ENCODE measurements around the gene KCND1.

KCND1 gene

GRCh38 chrX:48937054-48937907, 34.4 kb downstream of the KCND1 start:
- DNase-seq = peak; percentile 95 to 96

DNA sequence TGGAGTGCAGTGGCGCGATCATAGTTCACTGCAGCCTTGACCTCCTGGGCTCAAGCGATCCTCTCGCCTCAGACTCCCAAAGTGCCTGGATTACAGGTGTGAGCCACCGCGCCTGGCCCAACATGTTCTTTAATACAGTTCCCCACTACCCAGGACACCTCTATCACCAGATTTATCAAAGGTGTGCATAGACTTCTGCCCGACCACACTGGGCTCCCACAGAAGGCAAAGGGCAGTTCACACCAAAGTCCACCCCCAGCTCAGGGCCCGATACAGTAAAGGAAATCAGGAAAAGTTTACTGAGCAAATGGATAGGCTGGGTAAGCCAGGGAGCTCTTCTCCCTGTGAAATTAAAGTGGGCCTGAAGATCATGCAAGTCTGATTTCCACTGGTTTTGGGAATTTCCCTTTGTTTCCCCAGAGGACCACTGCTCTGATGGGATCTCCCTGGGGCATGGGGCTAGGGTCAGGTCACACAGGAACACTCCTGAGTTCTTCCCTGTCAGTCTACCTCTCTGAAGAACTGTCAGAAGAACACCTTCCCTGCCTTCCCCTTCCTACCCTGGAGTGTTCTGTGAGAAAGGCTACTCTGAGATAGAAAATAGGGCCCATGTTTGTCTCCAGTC, 35.1 kb downstream of the KCND1 start:
- DNase-seq = no peak

DNA sequence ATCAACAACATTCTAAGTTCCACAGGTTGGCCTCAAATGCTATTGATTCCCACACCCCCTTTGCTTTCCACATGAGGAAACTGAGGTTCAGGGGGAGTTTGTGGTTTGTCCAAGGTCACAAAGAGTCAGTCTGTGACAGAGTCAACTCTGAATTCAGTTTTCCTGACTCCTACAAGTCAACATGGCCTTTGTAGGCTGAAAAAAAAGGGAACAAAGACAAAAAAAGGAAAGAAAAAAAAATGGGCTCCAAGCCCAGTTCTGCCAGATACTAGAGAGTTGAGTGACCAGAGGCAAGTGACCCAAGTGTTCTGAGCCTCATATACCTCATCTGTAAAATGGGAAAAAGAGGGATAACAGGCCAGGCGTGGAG, 36.4 kb downstream of the KCND1 start:
- DNase-seq = no peak

DNA sequence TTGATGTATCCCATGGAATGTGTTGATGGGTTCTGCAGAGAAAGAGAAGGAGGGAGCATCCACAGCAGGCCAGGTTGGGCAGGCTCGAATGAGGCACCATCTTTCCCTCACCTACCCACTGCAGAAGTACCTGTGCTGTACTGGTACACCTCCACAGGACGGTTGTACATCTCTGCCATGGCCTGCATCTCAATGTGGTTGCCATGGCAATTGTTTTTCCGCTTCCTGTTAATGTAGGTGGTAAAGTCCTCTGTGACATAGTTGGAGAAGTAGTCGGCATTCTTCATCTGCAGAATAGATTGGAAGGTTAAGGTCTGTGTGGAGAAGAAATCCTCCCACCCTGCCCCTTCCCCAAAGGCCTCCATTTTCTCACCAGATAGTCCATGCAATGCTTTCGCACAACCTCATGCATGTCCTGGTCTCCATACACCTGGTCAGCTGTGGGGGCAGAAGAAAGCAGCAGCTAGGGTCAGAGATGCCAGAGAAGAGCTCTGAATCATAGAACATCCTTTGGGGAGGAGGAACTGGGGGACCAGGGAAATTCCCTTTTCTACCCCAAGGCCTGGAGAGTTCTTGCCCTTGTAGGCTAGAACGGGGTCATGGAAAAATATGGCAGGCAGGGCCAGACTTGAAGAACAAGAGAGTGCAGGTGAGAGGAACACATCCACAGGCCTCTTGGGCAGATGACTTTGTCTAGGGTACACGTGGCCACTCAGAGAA, 36.9 kb downstream of the KCND1 start:
- peak; percentile 69 to 81 for DNase-seq

DNA sequence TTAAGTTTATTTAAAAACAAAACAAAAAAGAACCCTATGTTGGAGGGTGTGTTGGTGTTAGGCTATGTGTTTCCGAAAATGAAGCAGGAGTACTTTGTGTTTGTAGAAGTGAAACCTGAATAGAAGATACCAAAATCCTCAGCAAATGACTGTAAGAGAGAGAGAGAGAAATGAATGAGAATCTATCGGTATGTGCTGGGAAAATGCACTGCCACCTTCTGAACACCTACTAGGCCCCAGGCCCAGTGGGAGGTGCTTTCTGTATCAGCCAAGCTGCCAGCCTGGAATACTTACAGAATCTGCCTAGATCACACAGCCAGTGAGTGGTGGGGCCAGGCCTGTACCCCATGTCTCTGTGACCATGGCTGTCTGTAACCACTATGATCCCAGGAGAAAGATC, 37.9 kb downstream of the KCND1 start:
- DNase-seq = no peak

- no peak for DNase-seq
Measured at GRCh38 chrX:48927736-48928382, 43.8 kb downstream of the KCND1 start.

- DNase-seq = no peak
Measured at GRCh38 chrX:48927123-48927522, 44.5 kb downstream of the KCND1 start.

GRCh38 chrX:48924270-48924669, 47.4 kb downstream of the KCND1 start:
- no peak for DNase-seq

DNA sequence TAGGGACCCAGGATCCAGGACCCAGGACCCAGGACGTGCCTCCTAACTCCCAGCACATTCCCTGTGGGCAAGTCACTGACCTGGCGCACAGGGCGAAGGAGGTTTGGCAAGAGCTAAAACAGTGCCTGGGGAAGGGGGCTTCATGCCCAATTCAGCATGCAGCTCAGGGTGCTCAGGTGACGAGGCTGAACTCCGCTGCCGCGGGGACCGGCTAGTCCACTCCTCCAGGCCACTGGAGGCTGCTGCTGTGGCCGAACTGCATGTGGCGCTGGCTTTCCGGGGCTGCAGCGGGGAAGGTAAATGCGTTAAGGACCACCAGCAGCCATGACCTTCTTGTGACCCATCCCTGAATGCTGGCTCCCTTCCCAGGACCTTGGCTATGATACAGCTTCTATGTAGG, 47.9 kb downstream of the KCND1 start:
- DNase-seq = no peak

- no peak for DNase-seq
Measured at GRCh38 chrX:48920718-48921104, 50.9 kb downstream of the KCND1 start.

DNA sequence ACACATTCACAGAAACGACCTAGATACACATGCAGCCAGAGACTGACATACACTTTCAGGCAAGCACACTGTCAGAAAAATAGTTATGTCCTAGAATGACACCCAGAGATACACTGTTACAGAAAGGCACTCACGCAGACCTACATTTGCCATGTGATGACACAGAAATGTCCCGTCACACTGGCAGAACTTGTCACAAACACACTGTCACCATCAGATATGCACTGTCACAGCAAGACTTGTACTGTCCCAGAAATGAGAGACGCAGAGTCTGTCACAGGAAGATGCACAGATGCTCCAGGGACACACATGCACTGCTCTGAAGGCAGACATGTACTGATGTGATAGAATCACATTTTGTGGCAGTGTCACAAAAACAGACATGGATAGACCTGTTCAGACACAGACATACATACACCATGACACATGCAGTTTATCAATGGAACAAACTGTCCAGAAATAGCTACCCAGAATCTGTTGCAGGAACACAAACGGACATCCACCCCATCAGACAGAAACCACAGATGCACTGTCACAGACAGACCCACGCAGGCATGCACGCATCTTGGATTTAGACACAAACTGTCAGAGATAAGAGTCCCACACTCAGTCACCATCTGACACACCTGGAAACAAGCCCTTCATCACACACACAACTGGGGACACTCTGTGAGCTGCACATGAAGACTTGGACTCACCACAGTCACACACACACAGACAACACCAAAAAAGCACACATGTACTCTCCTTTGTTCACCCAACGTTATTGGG, 51.5 kb downstream of the KCND1 start:
- DNase-seq = peak; percentile 47 to 68

DNA sequence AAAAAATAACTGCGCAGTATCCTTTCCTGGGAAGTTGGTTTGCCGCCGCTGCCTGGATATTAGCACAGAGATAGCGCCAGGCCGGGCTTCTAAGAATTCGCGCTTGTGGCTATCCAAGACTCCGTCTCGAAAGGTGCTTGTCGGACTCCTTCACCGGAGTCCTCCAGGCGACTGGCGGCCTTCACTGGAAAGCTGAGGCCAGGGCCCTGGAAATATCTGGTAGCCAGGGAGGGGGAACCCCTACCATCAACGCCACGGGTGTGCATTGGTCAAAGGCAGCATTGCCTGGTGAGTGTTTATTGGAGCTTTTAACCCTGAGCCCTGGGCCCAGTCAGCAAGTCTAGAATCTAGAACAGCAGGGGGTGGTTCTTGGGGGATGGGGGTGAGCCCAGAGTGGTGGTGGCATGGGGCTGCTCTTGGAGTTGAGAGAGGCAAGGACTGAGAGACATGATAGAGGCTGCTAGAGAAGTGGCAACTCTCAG, 52.2 kb downstream of the KCND1 start:
- DNase-seq = no peak

DNA sequence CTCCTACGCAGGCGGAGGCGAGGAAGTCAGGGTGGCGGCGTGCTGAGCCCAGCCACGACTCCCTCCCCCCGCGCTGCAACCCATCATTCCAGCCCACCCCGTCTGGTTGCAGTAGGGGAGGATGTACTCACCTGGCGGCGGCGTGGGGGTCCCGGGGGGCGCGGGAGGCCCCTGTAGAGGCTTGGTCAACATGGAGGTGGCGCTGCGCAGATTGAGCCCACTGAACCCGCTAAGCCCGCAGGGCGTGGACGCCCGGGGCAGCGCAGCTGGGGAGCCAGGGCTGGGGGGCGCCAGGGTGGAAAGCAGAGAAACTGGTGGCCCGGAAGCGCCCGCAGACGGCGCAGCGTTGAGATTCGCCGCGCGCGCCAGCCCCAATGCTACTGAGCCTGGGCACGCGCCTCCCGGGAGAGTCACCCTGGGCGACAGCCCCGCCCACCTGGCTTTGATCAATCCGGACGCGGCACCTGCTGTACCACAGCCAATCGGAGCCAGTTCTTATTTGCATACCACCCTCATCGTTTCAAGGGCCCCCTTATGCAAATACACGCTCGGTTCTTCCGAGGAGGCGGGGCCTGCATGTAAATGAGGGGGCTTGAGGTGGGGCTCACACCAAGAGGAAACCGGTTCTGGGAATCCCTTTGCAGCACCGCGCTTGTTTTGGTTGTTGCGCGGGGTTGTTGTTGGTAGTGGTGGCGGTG, 52.9 kb downstream of the KCND1 start, which contains the start of gene PIM2:
Gene PIM2, minus strand, starts transcription at position 382 of the 698 bp plus-strand sequence. Its CDS starts 190 bp downstream, at position 192.
- peak; percentile 96 for DNase-seq

- DNase-seq = no peak
Measured at GRCh38 chrX:48918301-48918642, 53.4 kb downstream of the KCND1 start.

GRCh38 chrX:48917139-48918001, 54.3 kb downstream of the KCND1 start:
- peak; percentile 93 for DNase-seq

GRCh38 chrX:48914593-48915493, 56.8 kb downstream of the KCND1 start:
- DNase-seq = peak in 1 of 2 donors; percentile 29

DNA sequence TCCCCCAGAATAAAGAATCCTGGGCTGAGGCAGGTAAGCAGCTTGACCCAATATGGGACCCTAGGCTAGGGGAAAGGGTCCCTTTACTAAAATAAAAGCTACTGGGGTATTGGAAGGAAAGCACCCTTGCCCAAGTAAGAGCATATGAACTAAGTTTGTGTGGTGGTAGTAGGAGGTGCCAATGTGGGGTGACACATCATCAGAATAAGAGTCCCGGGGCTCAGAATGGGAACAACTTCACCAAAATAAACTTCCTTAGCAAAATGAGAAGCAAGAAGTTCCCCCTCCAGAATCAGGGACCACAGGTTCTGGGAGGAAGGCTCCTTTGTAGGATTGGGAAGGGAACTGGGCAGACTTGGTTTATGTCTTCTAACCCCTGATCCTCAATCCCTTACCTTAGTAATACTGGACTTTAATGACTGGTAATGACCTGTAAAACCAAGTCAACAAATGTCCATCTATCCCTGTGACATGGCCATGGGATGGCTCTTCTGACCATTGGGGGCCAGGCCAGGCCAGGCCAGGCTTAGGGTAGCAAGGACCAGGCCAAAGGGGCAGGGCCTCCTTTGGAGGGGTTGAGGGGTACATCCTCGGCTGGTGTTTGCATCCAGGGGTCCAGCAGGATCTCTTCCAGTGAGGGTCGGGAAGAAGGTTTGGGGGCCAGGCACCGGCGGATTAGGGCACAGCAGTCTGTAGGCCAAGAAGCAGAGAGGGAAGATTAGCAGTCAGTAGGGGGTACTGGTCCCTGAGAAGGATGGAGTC, 57.9 kb downstream of the KCND1 start:
- DNase-seq = peak in 1 of 2 donors; percentile 36

DNA sequence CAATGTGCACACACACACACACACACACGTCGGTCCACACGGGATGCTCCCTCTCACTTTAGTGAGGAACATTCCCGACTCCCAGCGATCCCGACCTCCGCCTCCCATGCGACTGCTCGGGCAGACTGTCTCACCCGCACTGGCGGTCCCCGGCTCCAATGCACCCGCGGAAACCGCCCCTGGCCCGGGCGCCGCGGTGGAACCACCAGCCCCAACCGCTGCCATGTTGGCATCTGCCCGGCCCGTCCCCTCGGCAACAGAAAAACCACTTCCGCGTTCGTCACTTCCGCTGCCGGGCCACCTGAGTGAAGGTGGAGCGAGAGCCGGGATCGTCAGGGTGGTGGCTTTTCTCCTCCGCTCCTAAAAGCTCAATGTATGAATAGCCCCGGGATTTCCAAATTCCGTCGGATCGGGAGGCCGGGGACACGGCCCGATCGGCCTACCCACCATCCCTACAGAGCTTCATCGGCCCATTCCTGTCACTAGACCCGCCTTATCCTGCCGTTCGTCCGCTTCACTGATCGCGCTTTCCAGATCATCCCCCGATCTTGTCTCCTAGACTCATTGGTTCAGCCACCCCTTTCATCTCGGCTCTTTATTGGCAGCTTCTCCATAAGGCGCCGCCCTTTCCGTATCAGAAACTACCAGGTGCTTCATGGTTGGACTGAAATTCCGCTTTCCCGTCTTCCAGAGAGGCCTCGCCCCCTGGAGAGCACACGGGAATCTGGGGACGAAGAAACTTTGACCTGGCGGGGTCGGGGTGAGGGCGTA, 60.0 kb downstream of the KCND1 start, which contains the start of gene SLC35A2:
Gene SLC35A2, minus strand, starts transcription at position 235 of the 771 bp plus-strand sequence. Its CDS starts 10 bp downstream, at position 225.
- peak; percentile 87 to 90 for DNase-seq

Measured in CD4-positive, alpha-beta T cell treated with Interferon alpha-2 for 1 hour (primary cell).